Kidney (tissue), 14 donors: Measurements from ENCODE around the gene THSD4. TPM values are rescaled to one million over a fixed set of nuclear protein-coding genes. Genes with fewer than 3 reads are reported as not detected.

ENCODE experiments used
- DNase-seq, 5 donors: peaks; one replicate each; pipeline ENCODE4 v3.0.0-alpha.2; 2013 to 2020
- FAIRE-seq: peaks from 2 replicates; lab custom pipeline; 2012; peaks lifted over from hg19 to GRCh38; lab: Jason Lieb, UNC
- H3K27ac ChIP-seq, 2 donors: one replicate each; pipeline ENCODE4 v1.7.0; 2013; ENCODE audit warnings: low read depth in 2 of 2, low read length in 2 of 2, inconsistent platforms in 1 of 2
- H3K27me3 ChIP-seq: one replicate; pipeline ENCODE4 v1.7.1; 2013; ENCODE audit warnings: low read length, inconsistent platforms; ENCODE audit not compliant: control insufficient read depth, insufficient read depth
- H3K36me3 ChIP-seq, 3 donors: one replicate each; pipeline versions ENCODE4 v1.7.0 to v1.7.1; 2013; ENCODE audit warnings: low read length in 3 of 3, control low read depth in 1 of 3, inconsistent platforms in 1 of 3; ENCODE audit not compliant: insufficient read depth in 3 of 3, control insufficient read depth in 2 of 3
- H3K4me1 ChIP-seq, 3 donors: one replicate each; pipeline versions ENCODE4 v1.7.0 to v1.7.1; 2013; ENCODE audit warnings: low read length in 3 of 3, inconsistent platforms in 1 of 3, low read depth in 1 of 3; ENCODE audit not compliant: control insufficient read depth in 2 of 3, insufficient read depth in 2 of 3
- H3K4me3 ChIP-seq, 3 donors: one replicate each; pipeline versions ENCODE4 v1.7.0 to v1.8.1; 2013; ENCODE audit warnings: low read length in 3 of 3, control low read depth in 1 of 3, inconsistent platforms in 1 of 3
- H3K9ac ChIP-seq, 3 donors: one replicate each; pipeline versions ENCODE4 v1.7.0 to v1.7.1; 2013; ENCODE audit warnings: low read length in 3 of 3, control low read depth in 1 of 3, inconsistent platforms in 1 of 3
- H3K9me3 ChIP-seq, 3 donors: one replicate each; pipeline versions ENCODE4 v1.7.0 to v1.7.1; 2013; ENCODE audit warnings: low read length in 3 of 3, control low read depth in 1 of 3, inconsistent platforms in 1 of 3; ENCODE audit not compliant: control insufficient read depth in 2 of 3, insufficient read depth in 1 of 3
- intact Hi-C: fragments of 100-400 bp; cut with DNase I; formaldehyde crosslinking; loops from one replicate; pipeline ENCODE4 v1.11.1; 2022
- polyA plus RNA-seq: library from polyadenylated mRNA; stranded (reverse); fragments of 350-450 nt; fragmentation: Illumina TruSeq; extraction: RNeasy Lipid Tissue Mini Kit (QIAGEN cat#74804); gene quantifications from one replicate; pipeline ENCODE4 v1.2.3, GENCODE V29; 2014; ENCODE audit warnings: low read depth, low replicate concordance; ENCODE audit not compliant: insufficient read depth
- total RNA-seq: library from RNA; stranded (reverse); fragmentation: NEBNext Ultra II Directional; extraction: Animal tissue kit (Norgen Biotek cat#: 25700); gene quantifications from one replicate; pipeline ENCODE4 v1.2.1, GENCODE V29; 2021
- TF ChIP-seq, protein P1 (sequence below): IDR thresholded peaks from 3 replicates; pipeline ENCODE4 v1.5.1; 2012; ENCODE audit warnings: mild to moderate bottlenecking, moderate library complexity, borderline replicate concordance; ENCODE audit not compliant: insufficient read depth; ENCODE audit errors: extremely low read depth
- donor health status: control.
- donor health status: control.
- donor health status: control.
- donor health status: control.
- donor health status: control.
- donor health status: DM: yes; HTN: yes; CAD: no.
- donor health status: Normal renal cell carcinoma (clear cell type).

THSD4 gene
- total and polyA plus RNA-seq, 2 donors from 2014 or later: 9.4 to 36.3 TPM

DNA sequence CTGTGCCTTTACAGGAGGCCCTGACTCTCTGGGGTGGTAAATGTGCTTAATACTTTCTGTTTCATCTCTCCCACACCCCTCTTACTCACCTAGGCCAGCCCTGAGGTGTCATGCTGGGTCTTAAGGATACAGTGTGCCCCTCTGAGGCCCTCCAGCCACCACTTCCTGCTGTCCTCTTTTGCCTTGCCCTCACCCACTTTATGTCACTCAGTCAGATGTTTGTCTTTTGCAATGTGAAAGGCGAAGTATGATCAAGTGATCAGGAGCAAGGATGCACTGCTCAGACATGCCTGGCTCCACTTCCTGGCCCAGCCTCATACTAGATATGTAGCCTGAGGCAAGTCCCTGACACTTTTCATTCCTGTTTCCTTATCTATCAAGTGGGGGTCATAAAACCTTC lies 356.1 kb downstream of the THSD4 start:
- Histone ChIP-seq H3K4me1 (no peaks in the 10 kb centered on the region), H3K4me3 (no peak overlapping the region), H3K27me3 (no peaks in the 10 kb centered on the region), H3K9ac (no peak overlapping the region), H3K27ac (no peak overlapping the region), H3K9me3 (no peaks in the 10 kb centered on the region), H3K36me3 (no peaks in the 10 kb centered on the region)
- intact Hi-C loops: no loop called here
- DNase-seq: no peak
- FAIRE-seq: no peak
- TF ChIP-seq, protein P1, sequence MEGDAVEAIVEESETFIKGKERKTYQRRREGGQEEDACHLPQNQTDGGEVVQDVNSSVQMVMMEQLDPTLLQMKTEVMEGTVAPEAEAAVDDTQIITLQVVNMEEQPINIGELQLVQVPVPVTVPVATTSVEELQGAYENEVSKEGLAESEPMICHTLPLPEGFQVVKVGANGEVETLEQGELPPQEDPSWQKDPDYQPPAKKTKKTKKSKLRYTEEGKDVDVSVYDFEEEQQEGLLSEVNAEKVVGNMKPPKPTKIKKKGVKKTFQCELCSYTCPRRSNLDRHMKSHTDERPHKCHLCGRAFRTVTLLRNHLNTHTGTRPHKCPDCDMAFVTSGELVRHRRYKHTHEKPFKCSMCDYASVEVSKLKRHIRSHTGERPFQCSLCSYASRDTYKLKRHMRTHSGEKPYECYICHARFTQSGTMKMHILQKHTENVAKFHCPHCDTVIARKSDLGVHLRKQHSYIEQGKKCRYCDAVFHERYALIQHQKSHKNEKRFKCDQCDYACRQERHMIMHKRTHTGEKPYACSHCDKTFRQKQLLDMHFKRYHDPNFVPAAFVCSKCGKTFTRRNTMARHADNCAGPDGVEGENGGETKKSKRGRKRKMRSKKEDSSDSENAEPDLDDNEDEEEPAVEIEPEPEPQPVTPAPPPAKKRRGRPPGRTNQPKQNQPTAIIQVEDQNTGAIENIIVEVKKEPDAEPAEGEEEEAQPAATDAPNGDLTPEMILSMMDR: no peak

DNA sequence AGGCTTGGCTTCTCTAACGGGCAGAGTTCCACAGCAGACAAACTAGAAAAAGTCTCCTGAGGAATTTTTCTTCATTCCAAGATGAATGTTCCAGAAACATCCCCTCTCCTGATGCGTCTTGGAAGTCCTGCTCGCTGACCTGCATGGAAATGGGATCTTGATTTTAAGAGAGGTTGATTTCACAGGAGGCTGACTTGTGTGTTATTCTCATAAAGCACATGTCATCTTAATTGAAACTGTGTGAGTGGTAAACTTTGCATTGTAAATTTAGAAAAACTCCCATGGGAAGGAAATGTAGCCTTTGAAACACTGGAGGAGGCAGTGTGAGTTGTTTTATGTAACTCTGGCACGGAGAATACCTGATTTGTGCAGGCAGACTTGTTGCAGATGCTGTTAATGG lies 357.3 kb downstream of the THSD4 start:
- DNase-seq: no peak
- H3K4me1 ChIP-seq: no peaks in the 10 kb centered on the region
- H3K27ac ChIP-seq: no peak overlapping the region
- H3K36me3 ChIP-seq: peaks cover 0 to 4% (median 0%) of the 10 kb centered on the region in 3 donors
- no peaks in the 10 kb centered on the region for H3K9me3 ChIP-seq
- H3K4me3 ChIP-seq: no peak overlapping the region
- intact Hi-C loops: no loop called here
- H3K27me3 ChIP-seq: no peaks in the 10 kb centered on the region
- TF ChIP-seq, protein P1: no peak
- H3K9ac ChIP-seq: no peak overlapping the region
- FAIRE-seq: no peak

DNA sequence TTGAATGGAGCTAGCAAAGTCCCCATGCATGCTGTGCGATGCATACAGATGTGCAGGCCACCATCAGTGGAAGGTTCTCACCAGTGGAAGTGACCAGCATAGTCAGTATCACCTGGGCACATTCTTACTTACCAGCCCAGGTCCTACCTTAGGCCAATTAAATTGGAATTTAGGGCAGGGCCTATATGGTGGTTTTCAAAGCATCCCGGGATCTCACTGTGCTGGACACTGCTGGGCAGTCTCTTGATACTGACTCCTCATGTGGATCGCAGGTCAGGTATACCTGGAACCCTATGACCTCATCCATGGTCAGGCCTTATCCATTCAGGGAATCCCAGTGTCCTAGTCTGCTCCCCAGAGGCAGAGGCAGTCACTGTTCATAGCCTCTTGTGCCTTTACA lies 358.5 kb downstream of the THSD4 start:
- H3K4me1 ChIP-seq: no peaks in the 10 kb centered on the region
- FAIRE-seq: no peak
- H3K27ac ChIP-seq: no peak overlapping the region
- H3K4me3 ChIP-seq: no peak overlapping the region
- H3K36me3 ChIP-seq: peaks cover 0 to 4% (median 0%) of the 10 kb centered on the region in 3 donors
- no peaks in the 10 kb centered on the region for H3K27me3 ChIP-seq
- H3K9me3 ChIP-seq: no peaks in the 10 kb centered on the region
- TF ChIP-seq, protein P1: no peak
- DNase-seq: no peak
- intact Hi-C loops: no loop called here
- no peak overlapping the region for H3K9ac ChIP-seq

DNA sequence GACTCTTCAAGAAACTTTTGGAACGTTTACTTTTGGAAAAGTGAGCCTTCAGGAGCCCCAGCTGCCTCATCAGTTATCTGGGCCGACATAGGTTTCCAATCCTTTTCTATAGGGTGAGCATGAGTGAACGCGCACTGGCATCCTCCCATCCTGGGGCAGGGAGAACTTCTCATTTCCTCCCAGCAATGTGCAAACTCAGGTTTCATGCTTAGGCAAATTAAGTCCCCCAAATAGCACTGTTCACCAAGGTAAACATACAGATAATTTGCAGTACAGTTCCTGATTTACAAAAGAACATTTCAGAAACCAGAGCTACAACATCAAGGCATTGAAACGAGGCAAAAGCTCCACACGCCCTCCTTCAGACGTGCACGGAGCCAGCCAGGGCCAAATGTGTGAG lies 361.6 kb downstream of the THSD4 start:
- intact Hi-C loops: no loop called here
- no peak for FAIRE-seq
- TF ChIP-seq, protein P1: no peak

More for the DNA sequence above, 361.6 kb downstream of the THSD4 start:
- H3K4me1 ChIP-seq: no peaks in the 10 kb centered on the region
- H3K27ac ChIP-seq: no peak overlapping the region
- H3K36me3 ChIP-seq: peaks cover 0 to 4% (median 0%) of the 10 kb centered on the region in 3 donors
- DNase-seq: no peak
- H3K27me3 ChIP-seq: no peaks in the 10 kb centered on the region
- no peak overlapping the region for H3K9ac ChIP-seq
- no peak overlapping the region for H3K4me3 ChIP-seq
- H3K9me3 ChIP-seq: no peaks in the 10 kb centered on the region
